ENCODE measurements around the gene ARMC6. TPM values are rescaled to one million over a fixed set of nuclear protein-coding genes. Genes with fewer than 3 reads are reported as not detected.

ARMC6 gene
- total RNA-seq, 2 donors from 2014 or later = 21.0 to 38.6 TPM

DNA sequence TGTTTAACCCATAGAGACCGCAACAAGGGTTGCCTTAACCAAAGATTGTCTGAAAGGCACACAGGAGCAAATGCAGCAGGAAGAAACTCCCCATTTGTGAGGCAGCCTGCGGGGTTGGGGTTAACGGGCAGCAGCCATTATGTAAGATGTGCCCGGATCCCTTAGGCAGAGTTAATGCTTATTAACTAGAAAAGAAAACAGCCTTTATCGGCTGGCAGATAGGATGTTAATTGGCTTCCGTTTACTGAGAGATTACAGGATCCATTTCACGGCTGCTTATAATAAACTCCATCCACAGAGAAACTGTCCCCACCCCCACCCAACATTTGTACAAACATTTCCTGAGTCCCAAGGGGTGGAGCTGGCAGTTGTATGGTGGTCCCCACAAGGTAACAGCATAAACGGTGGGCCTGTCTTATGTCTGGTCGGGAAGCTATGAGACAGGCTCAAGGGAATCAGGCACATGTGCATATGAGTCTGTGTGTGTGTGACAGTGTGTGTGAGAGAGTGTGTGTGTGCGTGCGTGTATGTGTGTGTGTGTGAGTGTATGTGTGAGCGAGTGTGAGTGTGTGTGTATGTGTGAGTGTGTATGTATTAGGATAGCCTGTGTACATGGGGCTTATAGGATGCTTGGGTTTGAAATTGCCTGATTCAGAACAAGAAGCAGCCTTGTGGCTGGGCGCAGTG lies 40.9 kb downstream of the ARMC6 start:
- TF ChIP-seq, protein P1, sequence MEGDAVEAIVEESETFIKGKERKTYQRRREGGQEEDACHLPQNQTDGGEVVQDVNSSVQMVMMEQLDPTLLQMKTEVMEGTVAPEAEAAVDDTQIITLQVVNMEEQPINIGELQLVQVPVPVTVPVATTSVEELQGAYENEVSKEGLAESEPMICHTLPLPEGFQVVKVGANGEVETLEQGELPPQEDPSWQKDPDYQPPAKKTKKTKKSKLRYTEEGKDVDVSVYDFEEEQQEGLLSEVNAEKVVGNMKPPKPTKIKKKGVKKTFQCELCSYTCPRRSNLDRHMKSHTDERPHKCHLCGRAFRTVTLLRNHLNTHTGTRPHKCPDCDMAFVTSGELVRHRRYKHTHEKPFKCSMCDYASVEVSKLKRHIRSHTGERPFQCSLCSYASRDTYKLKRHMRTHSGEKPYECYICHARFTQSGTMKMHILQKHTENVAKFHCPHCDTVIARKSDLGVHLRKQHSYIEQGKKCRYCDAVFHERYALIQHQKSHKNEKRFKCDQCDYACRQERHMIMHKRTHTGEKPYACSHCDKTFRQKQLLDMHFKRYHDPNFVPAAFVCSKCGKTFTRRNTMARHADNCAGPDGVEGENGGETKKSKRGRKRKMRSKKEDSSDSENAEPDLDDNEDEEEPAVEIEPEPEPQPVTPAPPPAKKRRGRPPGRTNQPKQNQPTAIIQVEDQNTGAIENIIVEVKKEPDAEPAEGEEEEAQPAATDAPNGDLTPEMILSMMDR (IDR thresholded peaks at IDR 0.05) = no peak
- Histone ChIP-seq H3K4me1 (ENCODE audit: control insufficient read depth in 1 of 2, low read depth in 2 of 2) (no peaks in the 10 kb centered on the region), H3K4me3 (no peak overlapping the region), H3K36me3 (no peaks in the 10 kb centered on the region), H3K9me3 (no peaks in the 10 kb centered on the region), H3K27ac (no peak overlapping the region), H3K27me3 (replicated peaks; ENCODE audit: insufficient read depth) (no peaks in the 10 kb centered on the region)
- DNase-seq (ENCODE audit: low spot score) (no peak), ATAC-seq (ENCODE audit: insufficient number of reproducible peaks, low FRiP score, low read depth) (no peak)

DNA sequence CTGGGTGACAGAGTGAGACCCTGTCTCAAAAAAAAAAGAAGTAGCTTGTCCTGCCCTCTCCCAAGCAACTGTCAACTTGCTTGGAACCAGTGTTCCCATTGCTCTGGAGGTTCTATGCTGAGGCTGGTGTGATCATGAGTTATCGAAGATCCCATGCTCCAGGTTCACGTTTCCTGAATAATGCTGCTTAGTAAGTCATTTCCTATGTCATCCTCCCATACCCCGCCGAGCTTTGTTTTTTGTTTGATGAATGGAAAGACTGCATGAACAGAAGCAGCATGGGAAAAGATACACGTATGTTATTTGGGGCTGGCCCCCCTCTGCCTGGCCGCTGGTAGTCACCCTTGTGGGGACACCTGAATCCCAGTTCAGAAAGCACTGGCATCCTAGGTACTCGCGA lies 41.7 kb downstream of the ARMC6 start:
- ATAC-seq (ENCODE audit: insufficient number of reproducible peaks, low FRiP score, low read depth) (no peak), DNase-seq (ENCODE audit: low spot score) (no peak)
- Histone ChIP-seq H3K4me1 (ENCODE audit: control insufficient read depth in 1 of 2, low read depth in 2 of 2) (no peaks in the 10 kb centered on the region), H3K36me3 (no peaks in the 10 kb centered on the region), H3K9me3 (no peaks in the 10 kb centered on the region), H3K4me3 (no peak overlapping the region), H3K27me3 (replicated peaks; ENCODE audit: insufficient read depth) (no peaks in the 10 kb centered on the region), H3K27ac (no peak overlapping the region)
- TF ChIP-seq, protein P1 (IDR thresholded peaks at IDR 0.05) = no peak

DNA sequence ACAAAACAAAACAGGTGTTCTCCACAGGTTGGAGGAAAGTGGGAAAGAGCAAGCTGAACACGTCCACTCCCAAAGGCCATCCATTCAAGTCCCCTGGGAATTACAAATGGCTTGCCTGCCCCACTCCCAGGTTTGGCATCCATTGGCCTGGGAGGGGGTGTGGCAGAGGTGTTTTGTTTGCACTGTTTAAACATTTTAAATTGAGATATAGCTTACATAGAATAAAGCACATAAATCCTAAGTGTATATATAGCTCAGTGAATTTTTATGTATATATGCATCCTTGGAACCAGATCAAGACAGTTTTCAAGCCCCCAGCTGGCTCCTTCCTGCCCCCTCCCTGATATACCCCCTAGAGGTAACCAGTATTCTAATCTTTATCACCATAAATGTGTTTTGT lies 43.1 kb downstream of the ARMC6 start:
- TF ChIP-seq, protein P1 (IDR thresholded peaks at IDR 0.05) = no peak
- H3K4me1 ChIP-seq (ENCODE audit: control insufficient read depth in 1 of 2, low read depth in 2 of 2) = no peaks in the 10 kb centered on the region
- no peaks in the 10 kb centered on the region for H3K9me3 ChIP-seq
- no peak overlapping the region for H3K4me3 ChIP-seq
- no peaks in the 10 kb centered on the region for H3K27me3 ChIP-seq (replicated peaks; ENCODE audit: insufficient read depth)
- H3K27ac ChIP-seq = no peak overlapping the region
- ATAC-seq (ENCODE audit: insufficient number of reproducible peaks, low FRiP score, low read depth) (no peak), DNase-seq (ENCODE audit: low spot score) (no peak)
- no peaks in the 10 kb centered on the region for H3K36me3 ChIP-seq

DNA sequence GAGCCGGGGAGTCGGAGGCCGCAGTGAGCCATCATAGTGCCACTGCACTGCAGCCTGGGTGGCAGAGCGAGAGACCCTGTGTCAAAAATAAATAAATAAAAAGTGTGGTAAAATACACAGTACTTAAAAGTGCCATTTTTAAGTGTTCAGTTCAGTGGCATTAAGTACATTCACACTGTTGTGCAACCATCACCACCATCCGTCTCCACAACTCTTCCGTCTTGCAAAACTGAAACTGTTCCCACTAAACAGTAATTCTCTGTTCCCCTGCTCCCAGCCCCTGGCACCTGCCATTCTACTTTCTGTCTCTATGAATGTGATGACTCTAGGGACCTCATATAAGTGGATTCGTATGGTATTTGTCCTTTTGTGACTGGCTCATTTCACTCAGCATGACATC lies 43.7 kb downstream of the ARMC6 start:
- Histone ChIP-seq H3K36me3 (no peaks in the 10 kb centered on the region), H3K27me3 (replicated peaks; ENCODE audit: insufficient read depth) (no peaks in the 10 kb centered on the region), H3K9me3 (no peaks in the 10 kb centered on the region), H3K4me3 (no peak overlapping the region), H3K27ac (no peak overlapping the region), H3K4me1 (ENCODE audit: control insufficient read depth in 1 of 2, low read depth in 2 of 2) (no peaks in the 10 kb centered on the region)
- TF ChIP-seq, protein P1 (IDR thresholded peaks at IDR 0.05) = no peak
- no peak for DNase-seq (ENCODE audit: low spot score)
- ATAC-seq (ENCODE audit: insufficient number of reproducible peaks, low FRiP score, low read depth) = no peak

DNA sequence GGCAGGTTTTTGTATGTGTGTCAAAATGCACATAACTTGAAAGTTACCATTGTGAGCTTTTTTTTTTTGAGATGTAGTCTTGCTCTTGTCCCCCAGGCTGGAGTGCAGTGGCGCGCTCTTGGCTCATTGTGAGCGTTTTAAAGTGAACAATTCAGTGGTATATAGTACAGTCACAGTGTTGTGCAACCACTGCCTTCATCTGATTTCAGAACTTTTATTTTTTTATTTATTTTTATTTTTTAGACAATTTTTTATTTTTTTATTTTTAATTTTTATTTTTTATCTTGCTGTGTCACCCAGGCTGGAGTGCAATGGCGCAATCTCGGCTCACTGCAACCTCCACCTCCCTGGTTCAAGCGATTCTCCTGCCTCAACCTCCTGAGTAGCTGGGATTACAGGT lies 45.4 kb downstream of the ARMC6 start:
- no peak overlapping the region for H3K4me3 ChIP-seq

More for the DNA sequence above, 45.4 kb downstream of the ARMC6 start:
- TF ChIP-seq, protein P1 (IDR thresholded peaks at IDR 0.05) = no peak
- no peaks in the 10 kb centered on the region for H3K27me3 ChIP-seq (replicated peaks; ENCODE audit: insufficient read depth)
- DNase-seq (ENCODE audit: low spot score) (no peak), ATAC-seq (ENCODE audit: insufficient number of reproducible peaks, low FRiP score, low read depth) (no peak)
- no peak overlapping the region for H3K27ac ChIP-seq
- H3K4me1 ChIP-seq (ENCODE audit: control insufficient read depth in 1 of 2, low read depth in 2 of 2) = no peaks in the 10 kb centered on the region
- no peaks in the 10 kb centered on the region for H3K9me3 ChIP-seq
- H3K36me3 ChIP-seq = no peaks in the 10 kb centered on the region
